ENCODE data around the gene CHRDL2.

- TF ChIP-seq POLR2A (IDR thresholded peaks at IDR 0.05), result no peak
- TF ChIP-seq CTCF (IDR thresholded peaks at IDR 0.05), result no peak
These were observed 10.4 kb downstream of the CHRDL2 start for GRCh38 chr11:74720596-74721478.

All from testis (tissue), 2 donors.